H1 (cell line): ENCODE measurements around the gene TAPT1. TPM values are rescaled to one million over a fixed set of nuclear protein-coding genes. Genes with fewer than 3 reads are reported as not detected.

ENCODE experiments used
- CTCF ChIA-PET: fragments of 300-600 bp; sonication (Branson Sonifier 250); formaldehyde crosslinking; loops from one replicate; lab custom pipeline; 2021; ENCODE audit not compliant: partially characterized antibody; lab: Charles Lee
- POLR2A ChIA-PET: fragments of 300-600 bp; sonication (Branson Sonifier 250); formaldehyde crosslinking; loops from one replicate; lab custom pipeline; 2021; ENCODE audit warnings: inconsistent platforms; ENCODE audit not compliant: partially characterized antibody; lab: Charles Lee
- DNase-seq, 2 experiments: peaks; one replicate each; pipeline versions ENCODE4 v3.0.0 to v3.0.0-alpha.2; 2010 to 2022; ENCODE audit warnings: low spot score in 2 of 2, low read depth in 1 of 2, mixed read lengths in 1 of 2
- FAIRE-seq: peaks from 2 replicates; lab custom pipeline; 2011; peaks lifted over from hg19 to GRCh38; lab: Jason Lieb, UNC
- H2AFZ ChIP-seq: 2 replicates; pipeline ENCODE4 v1.8.1; 2012; ENCODE audit warnings: low read length, inconsistent platforms
- H2AK5ac ChIP-seq: 2 replicates; pipeline ENCODE4 v1.6.1; 2013; ENCODE audit warnings: low read depth, low read length
- H2BK120ac ChIP-seq: replicated peaks from 2 replicates; pipeline ENCODE3; 2013; ENCODE audit warnings: low read depth, low read length, inconsistent platforms
- H2BK12ac ChIP-seq: 2 replicates; pipeline ENCODE4 v1.6.1; 2013; ENCODE audit warnings: low read depth, low read length
- H2BK15ac ChIP-seq: 2 replicates; pipeline ENCODE4 v1.6.1; 2013; ENCODE audit warnings: low read length
- H2BK20ac ChIP-seq: 2 replicates; pipeline ENCODE4 v1.6.1; 2013; ENCODE audit warnings: low read length
- H2BK5ac ChIP-seq: 2 replicates; pipeline ENCODE4 v1.6.1; 2013; ENCODE audit warnings: low read depth, low read length
- H3K14ac ChIP-seq: 2 replicates; pipeline ENCODE4 v1.6.1; 2013; ENCODE audit warnings: inconsistent platforms; ENCODE audit not compliant: insufficient read length
- H3K18ac ChIP-seq: 2 replicates; pipeline ENCODE4 v1.6.1; 2013; ENCODE audit warnings: low read length; ENCODE audit errors: extremely low read depth
- H3K23ac ChIP-seq: 2 replicates; pipeline ENCODE4 v1.6.1; 2013; ENCODE audit warnings: inconsistent platforms; ENCODE audit not compliant: insufficient read length
- H3K23me2 ChIP-seq: 2 replicates; pipeline ENCODE4 v1.6.1; 2013; ENCODE audit warnings: low read depth, low read length
- H3K27ac ChIP-seq: 2 replicates; pipeline ENCODE4 v1.6.1; 2011; ENCODE audit warnings: low read depth, low read length, inconsistent platforms
- H3K27me3 ChIP-seq, 4 experiments: replicated peaks in 1 of 4; 1 replicate in 1 of 4; 2 replicates in 3 of 4; pipeline versions ENCODE4 v1.6.1 to v1.8.1; 2011 to 2013; ENCODE audit warnings: low read length in 3 of 4, mild to moderate bottlenecking in 3 of 4, inconsistent platforms in 2 of 4, mixed read lengths in 2 of 4, moderate library complexity in 1 of 4; ENCODE audit not compliant: control insufficient read depth in 3 of 4, insufficient read depth in 3 of 4; ENCODE audit errors: extremely low read depth in 1 of 4
- H3K36me3 ChIP-seq, 4 experiments: 2 replicates each; pipeline versions ENCODE4 v1.6.1 to v1.8.1; 2011 to 2013; ENCODE audit warnings: mild to moderate bottlenecking in 4 of 4, low read length in 3 of 4, moderate library complexity in 2 of 4, control low read depth in 1 of 4, inconsistent platforms in 1 of 4; ENCODE audit not compliant: insufficient read depth in 4 of 4, control insufficient read depth in 2 of 4
- H3K4ac ChIP-seq: replicated peaks from 2 replicates; pipeline ENCODE3; 2013; ENCODE audit warnings: low read length, low read depth, mixed read lengths, inconsistent platforms; ENCODE audit not compliant: insufficient read length
- H3K4me1 ChIP-seq, 4 experiments: replicated peaks in 1 of 4; 1 replicate in 1 of 4; 2 replicates in 3 of 4; pipeline versions ENCODE4 v1.6.1 to v1.8.1; 2011 to 2013; ENCODE audit warnings: low read length in 3 of 4, inconsistent platforms in 2 of 4, mixed read lengths in 1 of 4; ENCODE audit not compliant: insufficient read depth in 4 of 4, control insufficient read depth in 3 of 4
- H3K4me2 ChIP-seq, 2 experiments: 2 replicates each; pipeline versions ENCODE4 v1.6.1 to v1.8.1; 2011 to 2013; ENCODE audit warnings: low read depth in 2 of 2, low read length in 2 of 2, control low read depth in 1 of 2, inconsistent platforms in 1 of 2, mild to moderate bottlenecking in 1 of 2; ENCODE audit not compliant: insufficient read depth in 1 of 2
- H3K4me3 ChIP-seq, 4 experiments: fragments of 200-600, 300-600 bp in 1 of 4; sonication (generic), shearing (Covaris generic), sonication (Bioruptor Twin) in 1 of 4; 2 replicates each; pipeline versions ENCODE4 v1.5.1 to v1.8.1; 2011 to 2016; ENCODE audit warnings: low read length in 4 of 4, low read depth in 3 of 4, control low read depth in 2 of 4, inconsistent platforms in 2 of 4, mild to moderate bottlenecking in 2 of 4, mixed read lengths in 1 of 4, moderate library complexity in 1 of 4; ENCODE audit not compliant: insufficient read depth in 2 of 4; ENCODE audit errors: extremely low read depth in 1 of 4
- H3K56ac ChIP-seq: replicated peaks from 2 replicates; pipeline ENCODE3; 2013; ENCODE audit warnings: low read depth, mild to moderate bottlenecking, mixed read lengths, low read length, inconsistent platforms; ENCODE audit not compliant: insufficient read length
- H3K79me1 ChIP-seq: 2 replicates; pipeline ENCODE4 v1.6.1; 2013; ENCODE audit warnings: low read depth, low read length, control low read depth
- H3K79me2 ChIP-seq, 2 experiments: 2 replicates each; pipeline versions ENCODE4 v1.6.1 to v1.8.1; 2012 to 2013; ENCODE audit warnings: low read length in 2 of 2, mild to moderate bottlenecking in 2 of 2, inconsistent platforms in 1 of 2; ENCODE audit not compliant: insufficient read depth in 2 of 2, control insufficient read depth in 1 of 2
- H3K9ac ChIP-seq, 4 experiments: replicated peaks in 1 of 4; 1 replicate in 1 of 4; 2 replicates in 3 of 4; pipeline versions ENCODE4 v1.6.1 to v1.8.1; 2011 to 2013; ENCODE audit warnings: low read depth in 3 of 4, low read length in 3 of 4, control low read depth in 2 of 4, mild to moderate bottlenecking in 2 of 4, moderate library complexity in 2 of 4, inconsistent platforms in 1 of 4; ENCODE audit errors: extremely low read depth in 1 of 4
- H3K9me3 ChIP-seq, 2 experiments: 2 replicates each; pipeline versions ENCODE4 v1.6.1 to v1.8.1; 2012 to 2013; ENCODE audit warnings: mild to moderate bottlenecking in 2 of 2, moderate library complexity in 2 of 2, control low read depth in 1 of 2, inconsistent platforms in 1 of 2, low read depth in 1 of 2, low read length in 1 of 2, mixed read lengths in 1 of 2; ENCODE audit not compliant: insufficient read depth in 2 of 2
- H4K20me1 ChIP-seq, 2 experiments: replicated peaks in 1 of 2; 2 replicates each; pipeline versions ENCODE3 to v1.8.1; 2011 to 2013; ENCODE audit warnings: inconsistent platforms in 2 of 2, low read length in 2 of 2, mild to moderate bottlenecking in 1 of 2; ENCODE audit not compliant: insufficient read depth in 2 of 2, control insufficient read depth in 1 of 2
- H4K5ac ChIP-seq: 2 replicates; pipeline ENCODE4 v1.6.1; 2013; ENCODE audit warnings: low read length, low read depth, mixed read lengths, inconsistent platforms; ENCODE audit not compliant: insufficient read length
- H4K8ac ChIP-seq: 2 replicates; pipeline ENCODE4 v1.8.0; 2013; ENCODE audit warnings: mild to moderate bottlenecking, moderate library complexity, low read length, inconsistent platforms; ENCODE audit not compliant: insufficient read depth; ENCODE audit errors: extremely low read depth
- H4K91ac ChIP-seq: replicated peaks from 2 replicates; pipeline ENCODE3; 2013; ENCODE audit warnings: low read length, mixed read lengths, inconsistent platforms; ENCODE audit not compliant: insufficient read length
- HDAC2 ChIP-seq, 2 experiments: fragments of 300-600 bp in 1 of 2; sonication (generic) in 1 of 2; IDR thresholded peaks; 2 replicates each; pipeline ENCODE4 v1.6.1; 2011 to 2012; ENCODE audit warnings: low read depth in 2 of 2, low read length in 2 of 2, mild to moderate bottlenecking in 2 of 2, moderate library complexity in 2 of 2, borderline replicate concordance in 1 of 2, inconsistent platforms in 1 of 2
- JUND ChIP-seq: IDR thresholded peaks from 2 replicates; pipeline ENCODE4 v1.6.1; 2011; ENCODE audit warnings: mild to moderate bottlenecking, improper control_type of control experiment, low read length
- NRF1 ChIP-seq: IDR thresholded peaks from 2 replicates; pipeline ENCODE4 v1.6.1; 2011; ENCODE audit warnings: mild to moderate bottlenecking, low read depth, low read length, improper control_type of control experiment
- POU5F1 ChIP-seq: IDR thresholded peaks from 2 replicates; pipeline ENCODE4 v1.6.1; 2011; ENCODE audit warnings: low read depth, mild to moderate bottlenecking, low read length, moderate library complexity
- RBBP5 ChIP-seq: IDR thresholded peaks from 2 replicates; pipeline ENCODE4 v1.7.1; 2012; ENCODE audit warnings: low read depth, mild to moderate bottlenecking, inconsistent platforms, low read length, moderate library complexity, borderline replicate concordance
- RNF2 ChIP-seq: fragments of 200-900, 300-1000 bp; sonication (generic); IDR thresholded peaks from 2 replicates; pipeline ENCODE4 v1.7.1; 2016; ENCODE audit warnings: borderline replicate concordance, low read depth, mild to moderate bottlenecking, antibody characterized with exemption, low read length; ENCODE audit not compliant: poor library complexity, severe bottlenecking; ENCODE audit errors: missing control alignments
- SP2 ChIP-seq: IDR thresholded peaks from 2 replicates; pipeline ENCODE4 v1.6.1; 2012; ENCODE audit warnings: mild to moderate bottlenecking, low read length, inconsistent platforms
- TBP ChIP-seq: IDR thresholded peaks from 2 replicates; pipeline ENCODE4 v1.6.1; 2011; ENCODE audit warnings: low read depth, low read length, improper control_type of control experiment
- WGBS, 2 experiments: shearing (Covaris generic) in 1 of 2; methylation state at CpG; one replicate each; pipeline versions ENCODE4 v1.1.6 to v1.1.7; 2013 to 2015; ENCODE audit warnings: low lambda C conversion rate in 2 of 2, mixed read lengths in 2 of 2, inconsistent platforms in 1 of 2, low coverage in 1 of 2, missing lambda C conversion rate in 1 of 2; ENCODE audit not compliant: insufficient replicate concordance in 2 of 2, insufficient coverage in 1 of 2, insufficient read length in 1 of 2; ENCODE audit errors: extremely low coverage in 1 of 2, missing lambda C conversion rate in 1 of 2; 5-methylcytosine and 5-hydroxymethylcytosine counted together
- polyA plus RNA-seq, 7 experiments: library from polyadenylated mRNA; depleted of rRNA in 3 of 7; stranded (reverse) in 5 of 7; unstranded in 2 of 7; fragments of >200 nt in 5 of 7; fragments of 200-250 nt in 2 of 7; gene quantifications; 1 replicate in 5 of 7; 2 replicates in 1 of 7; 4 replicates in 1 of 7; pipeline versions ENCODE4 v1.2.1 to v1.2.3, GENCODE V29; 2011 to 2013; ENCODE audit warnings: missing spikeins in 2 of 7, mixed read lengths in 2 of 7
- total RNA-seq: library from RNA; stranded (reverse); fragmentation: NEBNext Ultra II Directional; extraction: Animal tissue kit (Norgen Biotek cat#: 25700); gene quantifications from 2 replicates; pipeline ENCODE4 v1.2.1, GENCODE V29; 2021

Gene TAPT1
- total and polyA plus RNA-seq, 2 of the 8 experiments (the other 6 are each of a cell fraction or from before 2014, with no cell fraction given): 4.2 to 15.3 TPM

- Histone ChIP-seq H3K14ac (no peak overlapping the region), H3K79me2 (no peaks in the 10 kb centered on the region), H3K9me3 (no peaks in the 10 kb centered on the region), H2BK15ac (no peak overlapping the region), H3K4me1 (no peaks in the 10 kb centered on the region), H2AFZ (no peak overlapping the region), H4K5ac (no peak overlapping the region), H3K27ac (no peak overlapping the region), H3K23me2 (no peaks in the 10 kb centered on the region), H3K56ac (no peak overlapping the region), H3K18ac (no peak overlapping the region), H2AK5ac (no peak overlapping the region), H2BK5ac (no peak overlapping the region), H3K36me3 (no peaks in the 10 kb centered on the region), H3K27me3 (no peaks in the 10 kb centered on the region), H4K8ac (no peak overlapping the region), H3K79me1 (no peaks in the 10 kb centered on the region), H4K20me1 (no peaks in the 10 kb centered on the region), H2BK12ac (no peak overlapping the region), H2BK20ac (no peak overlapping the region), H3K4me3 (no peak overlapping the region), H3K4me2 (no peak overlapping the region), H3K23ac (no peak overlapping the region), H3K9ac (no peak overlapping the region), H2BK120ac (no peak overlapping the region), H4K91ac (no peak overlapping the region), H3K4ac (no peak overlapping the region)
- FAIRE-seq: no peak
- CTCF ChIA-PET: interaction anchor here (1.4 to 2.7 kb wide), 3 partner anchors 10 to 39 kb away, joined by 4 to 16 read pairs (median 8); no protein-coding TSS in a partner anchor
- POLR2A ChIA-PET: no interaction called here
- DNase-seq: no peak
- WGBS, 2 experiments: 86% methylated on average over 5 of the region's 5 CpGs; no CpG with 5 or more reads in 1 of the 2 experiments
- TF ChIP-seq JUND (no peak), HDAC2 (IDR thresholded peaks at IDR 0.05; ENCODE audit: borderline replicate concordance in 1 of 2, low read depth in 2 of 2, low read length in 2 of 2) (no peak), NRF1 (no peak), RBBP5 (no peak), POU5F1 (no peak), SP2 (no peak), TBP (no peak), RNF2 (no peak)
These were observed 109.1 kb downstream of the TAPT1 start for GRCh38 chr4:16117164-16117563.
